ENCODE measurements around the gene ZNF26. TPM values are rescaled to one million over a fixed set of nuclear protein-coding genes. Genes with fewer than 3 reads are reported as not detected.

The ZNF26 gene
- total and polyA plus RNA-seq, 10 of the 15 experiments (the other 5 are each of a cell fraction or from before 2014, with no cell fraction given), result 1.00 to 17.1 (median 10.5) TPM

- in situ Hi-C loops (cut with MboI), result no loop called here
- no peak overlapping the region for H2AFZ ChIP-seq (ENCODE audit: control insufficient read depth, low read depth, low read length)
- TF ChIP-seq CBX3 (IDR thresholded peaks at IDR 0.05; ENCODE audit: borderline replicate concordance, low read depth) (peak; percentile 39; the same call in 1 of the 2 replicates), SMARCA5 (IDR thresholded peaks at IDR 0.05) (no peak), ZNF217 (IDR thresholded peaks at IDR 0.05) (peak; percentile 71), CBX5 (IDR thresholded peaks at IDR 0.05; ENCODE audit: low read depth) (peak; percentile 97), PML (IDR thresholded peaks at IDR 0.05; ENCODE audit: low read length) (peak; percentile 55; the same call in 1 of the 2 replicates), KLF5 (IDR thresholded peaks at IDR 0.05; ENCODE audit: partially characterized antibody) (peak; percentile 94), ZNF274 (IDR thresholded peaks at IDR 0.05; ENCODE audit: insufficient read depth, insufficient read length) (peak; percentile 100), TARDBP (IDR thresholded peaks at IDR 0.05; ENCODE audit: borderline replicate concordance) (no peak), RELB (IDR thresholded peaks at IDR 0.05; ENCODE audit: low read depth) (peak; percentile 45; the same call in 1 of the 2 replicates)
- TF ChIP-seq, protein P1, sequence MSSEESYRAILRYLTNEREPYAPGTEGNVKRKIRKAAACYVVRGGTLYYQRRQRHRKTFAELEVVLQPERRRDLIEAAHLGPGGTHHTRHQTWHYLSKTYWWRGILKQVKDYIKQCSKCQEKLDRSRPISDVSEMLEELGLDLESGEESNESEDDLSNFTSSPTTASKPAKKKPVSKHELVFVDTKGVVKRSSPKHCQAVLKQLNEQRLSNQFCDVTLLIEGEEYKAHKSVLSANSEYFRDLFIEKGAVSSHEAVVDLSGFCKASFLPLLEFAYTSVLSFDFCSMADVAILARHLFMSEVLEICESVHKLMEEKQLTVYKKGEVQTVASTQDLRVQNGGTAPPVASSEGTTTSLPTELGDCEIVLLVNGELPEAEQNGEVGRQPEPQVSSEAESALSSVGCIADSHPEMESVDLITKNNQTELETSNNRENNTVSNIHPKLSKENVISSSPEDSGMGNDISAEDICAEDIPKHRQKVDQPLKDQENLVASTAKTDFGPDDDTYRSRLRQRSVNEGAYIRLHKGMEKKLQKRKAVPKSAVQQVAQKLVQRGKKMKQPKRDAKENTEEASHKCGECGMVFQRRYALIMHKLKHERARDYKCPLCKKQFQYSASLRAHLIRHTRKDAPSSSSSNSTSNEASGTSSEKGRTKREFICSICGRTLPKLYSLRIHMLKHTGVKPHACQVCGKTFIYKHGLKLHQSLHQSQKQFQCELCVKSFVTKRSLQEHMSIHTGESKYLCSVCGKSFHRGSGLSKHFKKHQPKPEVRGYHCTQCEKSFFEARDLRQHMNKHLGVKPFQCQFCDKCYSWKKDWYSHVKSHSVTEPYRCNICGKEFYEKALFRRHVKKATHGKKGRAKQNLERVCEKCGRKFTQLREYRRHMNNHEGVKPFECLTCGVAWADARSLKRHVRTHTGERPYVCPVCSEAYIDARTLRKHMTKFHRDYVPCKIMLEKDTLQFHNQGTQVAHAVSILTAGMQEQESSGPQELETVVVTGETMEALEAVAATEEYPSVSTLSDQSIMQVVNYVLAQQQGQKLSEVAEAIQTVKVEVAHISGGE (CRISPR knock-in tag; IDR thresholded peaks at IDR 0.05), result no peak
- H3K9ac ChIP-seq (ENCODE audit: control insufficient read depth, insufficient read depth, low read length), result no peak overlapping the region
- intact Hi-C loops (cut with micrococcal nuclease; ENCODE audit: unreplicated experiment), result no loop called here
- BruUV-seq (replicated peaks), result no TSS peak
- CTCF ChIA-PET, result no interaction called here
- POLR2A ChIA-PET, result no interaction called here
- ATAC-seq (no peak), DNase-seq (ENCODE audit: low read depth, low spot score) (no peak), FAIRE-seq (no peak)
- RAD21 ChIA-PET (ENCODE audit: unreplicated experiment), result no interaction called here
- no peak overlapping the region for H3K27ac ChIP-seq (ENCODE audit: control insufficient read depth, insufficient read depth)
- WGBS (ENCODE audit: insufficient coverage, insufficient replicate concordance, low lambda C conversion rate, missing lambda C conversion rate), result 69% methylated on average over 8 of the region's 8 CpGs
- H3K9me3 ChIP-seq (replicated peaks; ENCODE audit: control insufficient read depth, insufficient read depth, low read length), result peaks cover 67% of the 10 kb centered on the region
- no peak overlapping the region for H3K4me3 ChIP-seq
- no peaks in the 10 kb centered on the region for H3K27me3 ChIP-seq (replicated peaks in 1 of 2; ENCODE audit: control insufficient read depth in 2 of 2, insufficient read depth in 2 of 2, low read length in 1 of 2)
- no peak overlapping the region for H3K4me2 ChIP-seq (ENCODE audit: control insufficient read depth, insufficient read depth)
- no peaks in the 10 kb centered on the region for H3K4me1 ChIP-seq (ENCODE audit: control insufficient read depth, insufficient read depth, low read length)
- peaks cover 0 to 8% of the 10 kb centered on the region in 2 experiments; a peak in 2 of 4 replicates for H3K36me3 ChIP-seq (ENCODE audit: control insufficient read depth in 2 of 2, insufficient read depth in 2 of 2, low read length in 1 of 2)
- H4K20me1 ChIP-seq (ENCODE audit: control insufficient read depth, insufficient read depth), result no peaks in the 10 kb centered on the region
- no peaks in the 10 kb centered on the region for H3K79me2 ChIP-seq (ENCODE audit: control insufficient read depth, insufficient read depth, low read length)
- SMC1A ChIA-PET (ENCODE audit: uncharacterized antibody, unreplicated experiment), result interaction anchor here (1.5 kb wide), 1 partner anchor 20 kb away, joined by 6 read pairs; no protein-coding TSS in a partner anchor
Measured at GRCh38 chr12:133058203-133059113, 72.3 kb downstream of the ZNF26 start.
